ENCODE measurements around the gene SNED1.

- TF ChIP-seq GTF2F1 (IDR thresholded peaks at IDR 0.05; ENCODE audit: low read depth, low read length) (no peak), RAD21 (CRISPR knock-in tag; conservative IDR thresholded peaks at IDR 0.05 in 1 of 2, IDR thresholded peaks at IDR 0.05 in 1 of 2) (no peak), GTF3C2 (IDR thresholded peaks at IDR 0.05; ENCODE audit: borderline replicate concordance, extremely low read depth, insufficient read length) (no peak), ZNF175 (CRISPR knock-in tag; IDR thresholded peaks at IDR 0.05; ENCODE audit: low read depth) (no peak), PCBP2 (IDR thresholded peaks at IDR 0.05; ENCODE audit: low read depth, low read length, poor library complexity, severe bottlenecking) (no peak)
- TF ChIP-seq, protein P1, sequence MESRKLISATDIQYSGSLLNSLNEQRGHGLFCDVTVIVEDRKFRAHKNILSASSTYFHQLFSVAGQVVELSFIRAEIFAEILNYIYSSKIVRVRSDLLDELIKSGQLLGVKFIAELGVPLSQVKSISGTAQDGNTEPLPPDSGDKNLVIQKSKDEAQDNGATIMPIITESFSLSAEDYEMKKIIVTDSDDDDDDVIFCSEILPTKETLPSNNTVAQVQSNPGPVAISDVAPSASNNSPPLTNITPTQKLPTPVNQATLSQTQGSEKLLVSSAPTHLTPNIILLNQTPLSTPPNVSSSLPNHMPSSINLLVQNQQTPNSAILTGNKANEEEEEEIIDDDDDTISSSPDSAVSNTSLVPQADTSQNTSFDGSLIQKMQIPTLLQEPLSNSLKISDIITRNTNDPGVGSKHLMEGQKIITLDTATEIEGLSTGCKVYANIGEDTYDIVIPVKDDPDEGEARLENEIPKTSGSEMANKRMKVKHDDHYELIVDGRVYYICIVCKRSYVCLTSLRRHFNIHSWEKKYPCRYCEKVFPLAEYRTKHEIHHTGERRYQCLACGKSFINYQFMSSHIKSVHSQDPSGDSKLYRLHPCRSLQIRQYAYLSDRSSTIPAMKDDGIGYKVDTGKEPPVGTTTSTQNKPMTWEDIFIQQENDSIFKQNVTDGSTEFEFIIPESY (CRISPR knock-in tag; IDR thresholded peaks at IDR 0.05): no peak
- TF ChIP-seq, protein P2, sequence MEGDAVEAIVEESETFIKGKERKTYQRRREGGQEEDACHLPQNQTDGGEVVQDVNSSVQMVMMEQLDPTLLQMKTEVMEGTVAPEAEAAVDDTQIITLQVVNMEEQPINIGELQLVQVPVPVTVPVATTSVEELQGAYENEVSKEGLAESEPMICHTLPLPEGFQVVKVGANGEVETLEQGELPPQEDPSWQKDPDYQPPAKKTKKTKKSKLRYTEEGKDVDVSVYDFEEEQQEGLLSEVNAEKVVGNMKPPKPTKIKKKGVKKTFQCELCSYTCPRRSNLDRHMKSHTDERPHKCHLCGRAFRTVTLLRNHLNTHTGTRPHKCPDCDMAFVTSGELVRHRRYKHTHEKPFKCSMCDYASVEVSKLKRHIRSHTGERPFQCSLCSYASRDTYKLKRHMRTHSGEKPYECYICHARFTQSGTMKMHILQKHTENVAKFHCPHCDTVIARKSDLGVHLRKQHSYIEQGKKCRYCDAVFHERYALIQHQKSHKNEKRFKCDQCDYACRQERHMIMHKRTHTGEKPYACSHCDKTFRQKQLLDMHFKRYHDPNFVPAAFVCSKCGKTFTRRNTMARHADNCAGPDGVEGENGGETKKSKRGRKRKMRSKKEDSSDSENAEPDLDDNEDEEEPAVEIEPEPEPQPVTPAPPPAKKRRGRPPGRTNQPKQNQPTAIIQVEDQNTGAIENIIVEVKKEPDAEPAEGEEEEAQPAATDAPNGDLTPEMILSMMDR (IDR thresholded peaks at IDR 0.05 in 2 of 3, conservative IDR thresholded peaks at IDR 0.05 in 1 of 3; ENCODE audit: insufficient read depth in 2 of 3, low read depth in 1 of 3, low read length in 3 of 3): no peak
- TF ChIP-seq, protein P3, sequence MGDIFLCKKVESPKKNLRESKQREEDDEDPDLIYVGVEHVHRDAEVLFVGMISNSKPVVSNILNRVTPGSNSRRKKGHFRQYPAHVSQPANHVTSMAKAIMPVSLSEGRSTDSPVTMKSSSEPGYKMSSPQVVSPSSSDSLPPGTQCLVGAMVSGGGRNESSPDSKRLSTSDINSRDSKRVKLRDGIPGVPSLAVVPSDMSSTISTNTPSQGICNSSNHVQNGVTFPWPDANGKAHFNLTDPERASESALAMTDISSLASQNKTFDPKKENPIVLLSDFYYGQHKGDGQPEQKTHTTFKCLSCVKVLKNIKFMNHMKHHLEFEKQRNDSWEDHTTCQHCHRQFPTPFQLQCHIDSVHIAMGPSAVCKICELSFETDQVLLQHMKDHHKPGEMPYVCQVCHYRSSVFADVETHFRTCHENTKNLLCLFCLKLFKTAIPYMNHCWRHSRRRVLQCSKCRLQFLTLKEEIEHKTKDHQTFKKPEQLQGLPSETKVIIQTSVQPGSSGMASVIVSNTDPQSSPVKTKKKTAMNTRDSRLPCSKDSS (IDR thresholded peaks at IDR 0.05; ENCODE audit: low read depth, partially characterized antibody): no peak
- TF ChIP-seq, protein P4, sequence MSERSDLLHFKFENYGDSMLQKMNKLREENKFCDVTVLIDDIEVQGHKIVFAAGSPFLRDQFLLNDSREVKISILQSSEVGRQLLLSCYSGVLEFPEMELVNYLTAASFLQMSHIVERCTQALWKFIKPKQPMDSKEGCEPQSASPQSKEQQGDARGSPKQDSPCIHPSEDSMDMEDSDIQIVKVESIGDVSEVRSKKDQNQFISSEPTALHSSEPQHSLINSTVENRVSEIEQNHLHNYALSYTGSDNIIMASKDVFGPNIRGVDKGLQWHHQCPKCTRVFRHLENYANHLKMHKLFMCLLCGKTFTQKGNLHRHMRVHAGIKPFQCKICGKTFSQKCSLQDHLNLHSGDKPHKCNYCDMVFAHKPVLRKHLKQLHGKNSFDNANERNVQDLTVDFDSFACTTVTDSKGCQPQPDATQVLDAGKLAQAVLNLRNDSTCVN (CRISPR knock-in tag; IDR thresholded peaks at IDR 0.05): no peak
Observed at GRCh38 chr2:241082341-241083090, 84.1 kb downstream of the SNED1 start.
